GM23338 (cell line): ENCODE results near the gene MPRIP. TPM values are rescaled to one million over a fixed set of nuclear protein-coding genes. Genes with fewer than 3 reads are reported as not detected.

ENCODE experiments used
- ATAC-seq: fragments of 200-7000 bp; cut with Tn5 transposase; 3 replicates; pipeline ENCODE4 v1.9.1; 2020
- DNase-seq: peaks from one replicate; pipeline ENCODE4 v3.0.0-alpha.2; 2015; ENCODE audit warnings: low spot score
- H2AFZ ChIP-seq: fragments of 200-600 bp; sonication (generic); 2 replicates; pipeline ENCODE4 v1.8.0; 2016; ENCODE audit warnings: antibody characterized with exemption, mild to moderate bottlenecking, moderate library complexity
- H3F3A ChIP-seq: fragments of 200-600 bp; sonication (generic); replicated peaks from 2 replicates; pipeline ENCODE4 v1.8.0; 2017; ENCODE audit warnings: antibody characterized with exemption, mixed run types, low read depth
- H3K27ac ChIP-seq: fragments of 200-600 bp; sonication (generic); 2 replicates; pipeline ENCODE4 v1.6.1; 2016; ENCODE audit warnings: low read depth
- H3K27me3 ChIP-seq: fragments of 200-600 bp; sonication (generic); 2 replicates; pipeline ENCODE4 v1.8.0; 2016; ENCODE audit warnings: mild to moderate bottlenecking, mixed run types, moderate library complexity; ENCODE audit not compliant: insufficient read depth
- H3K36me3 ChIP-seq: fragments of 200-600 bp; sonication (generic); 2 replicates; pipeline ENCODE4 v1.8.0; 2016; ENCODE audit warnings: mild to moderate bottlenecking; ENCODE audit not compliant: insufficient read depth
- H3K4me1 ChIP-seq: fragments of 200-600 bp; sonication (generic); 2 replicates; pipeline ENCODE4 v1.8.0; 2016; ENCODE audit warnings: mild to moderate bottlenecking, moderate library complexity; ENCODE audit not compliant: insufficient read depth
- H3K4me2 ChIP-seq: fragments of 200-600 bp; sonication (generic); 2 replicates; pipeline ENCODE4 v1.7.1; 2017; ENCODE audit warnings: mixed run types
- H3K4me3 ChIP-seq: fragments of 200-600 bp; sonication (generic); 2 replicates; pipeline ENCODE4 v1.6.1; 2016; ENCODE audit warnings: mixed run types
- H3K79me2 ChIP-seq: fragments of 200-600 bp; sonication (generic); replicated peaks from 2 replicates; pipeline ENCODE4 v1.8.0; 2017; ENCODE audit warnings: mild to moderate bottlenecking; ENCODE audit not compliant: insufficient read depth
- H3K9me2 ChIP-seq: fragments of 200-600 bp; sonication (generic); 2 replicates; pipeline ENCODE4 v1.8.0; 2017; ENCODE audit not compliant: insufficient read depth
- H4K20me1 ChIP-seq: fragments of 200-600 bp; sonication (generic); replicated peaks from 2 replicates; pipeline ENCODE4 v1.8.0; 2017; ENCODE audit warnings: mild to moderate bottlenecking; ENCODE audit not compliant: insufficient read depth
- H3K27ac Mint-ChIP-seq: 2 replicates; pipeline ENCODE4 v1.8.0; 2020; ENCODE audit warnings: inconsistent platforms, mild to moderate bottlenecking, moderate library complexity, mixed read lengths
- H3K27me3 Mint-ChIP-seq: 3 replicates; pipeline ENCODE4 v1.8.0; 2022; ENCODE audit warnings: low read depth, mild to moderate bottlenecking, moderate library complexity, mixed read lengths, inconsistent platforms; ENCODE audit not compliant: insufficient read depth, poor library complexity
- H3K36me3 Mint-ChIP-seq: 3 replicates; pipeline ENCODE4 v1.8.0; 2021; ENCODE audit warnings: low read depth, mild to moderate bottlenecking, inconsistent platforms, moderate library complexity, mixed read lengths
- H3K4me1 Mint-ChIP-seq: 3 replicates; pipeline ENCODE4 v1.8.0; 2020; ENCODE audit warnings: mild to moderate bottlenecking, inconsistent platforms, mixed read lengths
- H3K4me3 Mint-ChIP-seq: 3 replicates; pipeline ENCODE4 v1.8.0; 2021; ENCODE audit warnings: moderate library complexity, mild to moderate bottlenecking, inconsistent platforms, mixed read lengths
- H3K9me3 Mint-ChIP-seq: 3 replicates; pipeline ENCODE4 v1.8.0; 2020; ENCODE audit warnings: moderate library complexity, mild to moderate bottlenecking, inconsistent platforms, mixed read lengths
- CREB1 ChIP-seq: fragments of 250-450 bp; sonication (Bioruptor Pico); IDR thresholded peaks from 2 replicates; pipeline ENCODE4 v1.5.0; 2020; ENCODE audit warnings: low read depth, mild to moderate bottlenecking, moderate library complexity
- EZH2 ChIP-seq: fragments of 200-600 bp; sonication (generic); IDR thresholded peaks from one replicate; pipeline ENCODE4 v1.8.0; 2017; ENCODE audit warnings: antibody characterized with exemption, mild to moderate bottlenecking, low read depth; ENCODE audit not compliant: unreplicated experiment
- EZH2phosphoT487 ChIP-seq: fragments of 200-600 bp; sonication (generic); IDR thresholded peaks from one replicate; pipeline ENCODE4 v1.8.1; 2018; ENCODE audit warnings: antibody characterized with exemption; ENCODE audit not compliant: unreplicated experiment
- JUNB ChIP-seq: IDR thresholded peaks from one replicate; pipeline ENCODE4 v1.6.1; 2016; ENCODE audit warnings: antibody characterized with exemption; ENCODE audit not compliant: unreplicated experiment
- NANOG ChIP-seq: IDR thresholded peaks from 2 replicates; pipeline ENCODE4 v1.6.1; 2016; ENCODE audit warnings: antibody characterized with exemption, borderline replicate concordance
- POLR2AphosphoS5 ChIP-seq: IDR thresholded peaks from 2 replicates; pipeline ENCODE4 v1.6.1; 2016; ENCODE audit warnings: antibody characterized with exemption, low read depth
- STAT1 ChIP-seq: IDR thresholded peaks from one replicate; pipeline ENCODE4 v1.6.1; 2016; ENCODE audit warnings: antibody characterized with exemption; ENCODE audit not compliant: unreplicated experiment
- ZNF114 ChIP-seq: fragments of 250-450 bp; sonication (Bioruptor Pico); IDR thresholded peaks from 2 replicates; pipeline ENCODE4 v1.5.0; 2020; ENCODE audit warnings: mild to moderate bottlenecking, moderate library complexity
- ZNF331 ChIP-seq: fragments of 250-450 bp; sonication (Bioruptor Pico); IDR thresholded peaks from 2 replicates; pipeline ENCODE4 v1.5.0; 2020; ENCODE audit warnings: low read depth, mild to moderate bottlenecking, moderate library complexity
- polyA plus RNA-seq: library from polyadenylated mRNA; unstranded; fragments of >200 nt; fragmentation: Nextera tagmentation; extraction: Ambion mirVana; gene quantifications from 2 replicates; pipeline ENCODE4 v1.2.1, GENCODE V29; 2016
- total RNA-seq: library from RNA; depleted of rRNA; stranded (reverse); fragments of >200 nt; shearing (Covaris generic); gene quantifications from 2 replicates; pipeline ENCODE4 v1.2.3, GENCODE V29; 2014
- TF ChIP-seq, protein P1 (sequence below): IDR thresholded peaks from one replicate; pipeline ENCODE4 v1.6.1; 2018; ENCODE audit warnings: antibody characterized with exemption; ENCODE audit not compliant: unreplicated experiment
- TF ChIP-seq, protein P2 (sequence below): IDR thresholded peaks from 2 replicates; pipeline ENCODE4 v1.6.1; 2016; ENCODE audit warnings: antibody characterized with exemption
- TF ChIP-seq, protein P3 (sequence below): fragments of 250-450 bp; sonication (Bioruptor Pico); IDR thresholded peaks from 2 replicates; pipeline ENCODE4 v1.5.0; 2020; ENCODE audit warnings: mild to moderate bottlenecking, moderate library complexity
- TF ChIP-seq, protein P4 (sequence below), 2 experiments: fragments of 200-600 bp in 1 of 2; sonication (generic) in 1 of 2; conservative IDR thresholded peaks; 2 replicates each; pipeline versions ENCODE4 v1.5.1 to v1.6.1; 2016 to 2017; ENCODE audit warnings: antibody characterized with exemption in 2 of 2, low read depth in 2 of 2, mild to moderate bottlenecking in 2 of 2, moderate library complexity in 1 of 2

The MPRIP gene
- total and polyA plus RNA-seq, 2 experiments from 2014 or later: 39.3 to 113 TPM

DNA sequence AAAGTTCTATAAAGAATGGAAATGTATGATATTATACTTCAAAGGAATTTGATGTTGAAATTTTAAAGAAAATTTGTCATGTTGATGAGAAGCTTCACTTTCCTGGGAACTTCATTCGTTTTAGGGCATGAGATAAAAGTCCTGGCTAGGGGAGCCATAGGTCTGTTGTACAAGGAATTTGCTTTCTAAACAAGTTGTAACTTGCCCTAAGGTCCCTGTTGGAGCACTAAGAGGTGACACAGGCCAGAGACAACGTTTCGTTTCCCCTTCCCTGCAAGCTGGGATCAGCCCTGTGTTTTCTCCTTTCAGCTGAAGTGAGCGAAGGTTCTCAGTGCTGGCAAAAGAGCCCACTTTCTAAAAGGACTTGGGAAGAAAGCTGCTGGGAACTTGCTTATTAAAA lies 147.3 kb downstream of the MPRIP start:
- H3K4me1 ChIP-seq: no peaks in the 10 kb centered on the region
- no peak overlapping the region for H3K4me2 ChIP-seq
- no peaks in the 10 kb centered on the region for H3K27me3 ChIP-seq
- H3K27ac ChIP-seq: no peak overlapping the region
- ATAC-seq (no peak), DNase-seq (no peak)
- peaks cover 4% of the 10 kb centered on the region; the same call in 1 of the 3 replicates for H3K36me3 Mint-ChIP-seq
- no peaks in the 10 kb centered on the region for H3F3A ChIP-seq
- H4K20me1 ChIP-seq: no peaks in the 10 kb centered on the region
- TF ChIP-seq ZNF331 (CRISPR knock-in tag) (no peak), ZNF114 (no peak), CREB1 (CRISPR knock-in tag) (no peak), NANOG (no peak), STAT1 (no peak), EZH2phosphoT487 (no peak), POLR2AphosphoS5 (no peak), JUNB (no peak), EZH2 (no peak)
- TF ChIP-seq, protein P1, sequence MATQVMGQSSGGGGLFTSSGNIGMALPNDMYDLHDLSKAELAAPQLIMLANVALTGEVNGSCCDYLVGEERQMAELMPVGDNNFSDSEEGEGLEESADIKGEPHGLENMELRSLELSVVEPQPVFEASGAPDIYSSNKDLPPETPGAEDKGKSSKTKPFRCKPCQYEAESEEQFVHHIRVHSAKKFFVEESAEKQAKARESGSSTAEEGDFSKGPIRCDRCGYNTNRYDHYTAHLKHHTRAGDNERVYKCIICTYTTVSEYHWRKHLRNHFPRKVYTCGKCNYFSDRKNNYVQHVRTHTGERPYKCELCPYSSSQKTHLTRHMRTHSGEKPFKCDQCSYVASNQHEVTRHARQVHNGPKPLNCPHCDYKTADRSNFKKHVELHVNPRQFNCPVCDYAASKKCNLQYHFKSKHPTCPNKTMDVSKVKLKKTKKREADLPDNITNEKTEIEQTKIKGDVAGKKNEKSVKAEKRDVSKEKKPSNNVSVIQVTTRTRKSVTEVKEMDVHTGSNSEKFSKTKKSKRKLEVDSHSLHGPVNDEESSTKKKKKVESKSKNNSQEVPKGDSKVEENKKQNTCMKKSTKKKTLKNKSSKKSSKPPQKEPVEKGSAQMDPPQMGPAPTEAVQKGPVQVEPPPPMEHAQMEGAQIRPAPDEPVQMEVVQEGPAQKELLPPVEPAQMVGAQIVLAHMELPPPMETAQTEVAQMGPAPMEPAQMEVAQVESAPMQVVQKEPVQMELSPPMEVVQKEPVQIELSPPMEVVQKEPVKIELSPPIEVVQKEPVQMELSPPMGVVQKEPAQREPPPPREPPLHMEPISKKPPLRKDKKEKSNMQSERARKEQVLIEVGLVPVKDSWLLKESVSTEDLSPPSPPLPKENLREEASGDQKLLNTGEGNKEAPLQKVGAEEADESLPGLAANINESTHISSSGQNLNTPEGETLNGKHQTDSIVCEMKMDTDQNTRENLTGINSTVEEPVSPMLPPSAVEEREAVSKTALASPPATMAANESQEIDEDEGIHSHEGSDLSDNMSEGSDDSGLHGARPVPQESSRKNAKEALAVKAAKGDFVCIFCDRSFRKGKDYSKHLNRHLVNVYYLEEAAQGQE: no peak
- TF ChIP-seq, protein P2, sequence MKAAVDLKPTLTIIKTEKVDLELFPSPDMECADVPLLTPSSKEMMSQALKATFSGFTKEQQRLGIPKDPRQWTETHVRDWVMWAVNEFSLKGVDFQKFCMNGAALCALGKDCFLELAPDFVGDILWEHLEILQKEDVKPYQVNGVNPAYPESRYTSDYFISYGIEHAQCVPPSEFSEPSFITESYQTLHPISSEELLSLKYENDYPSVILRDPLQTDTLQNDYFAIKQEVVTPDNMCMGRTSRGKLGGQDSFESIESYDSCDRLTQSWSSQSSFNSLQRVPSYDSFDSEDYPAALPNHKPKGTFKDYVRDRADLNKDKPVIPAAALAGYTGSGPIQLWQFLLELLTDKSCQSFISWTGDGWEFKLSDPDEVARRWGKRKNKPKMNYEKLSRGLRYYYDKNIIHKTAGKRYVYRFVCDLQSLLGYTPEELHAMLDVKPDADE: no peak
- TF ChIP-seq, protein P3, sequence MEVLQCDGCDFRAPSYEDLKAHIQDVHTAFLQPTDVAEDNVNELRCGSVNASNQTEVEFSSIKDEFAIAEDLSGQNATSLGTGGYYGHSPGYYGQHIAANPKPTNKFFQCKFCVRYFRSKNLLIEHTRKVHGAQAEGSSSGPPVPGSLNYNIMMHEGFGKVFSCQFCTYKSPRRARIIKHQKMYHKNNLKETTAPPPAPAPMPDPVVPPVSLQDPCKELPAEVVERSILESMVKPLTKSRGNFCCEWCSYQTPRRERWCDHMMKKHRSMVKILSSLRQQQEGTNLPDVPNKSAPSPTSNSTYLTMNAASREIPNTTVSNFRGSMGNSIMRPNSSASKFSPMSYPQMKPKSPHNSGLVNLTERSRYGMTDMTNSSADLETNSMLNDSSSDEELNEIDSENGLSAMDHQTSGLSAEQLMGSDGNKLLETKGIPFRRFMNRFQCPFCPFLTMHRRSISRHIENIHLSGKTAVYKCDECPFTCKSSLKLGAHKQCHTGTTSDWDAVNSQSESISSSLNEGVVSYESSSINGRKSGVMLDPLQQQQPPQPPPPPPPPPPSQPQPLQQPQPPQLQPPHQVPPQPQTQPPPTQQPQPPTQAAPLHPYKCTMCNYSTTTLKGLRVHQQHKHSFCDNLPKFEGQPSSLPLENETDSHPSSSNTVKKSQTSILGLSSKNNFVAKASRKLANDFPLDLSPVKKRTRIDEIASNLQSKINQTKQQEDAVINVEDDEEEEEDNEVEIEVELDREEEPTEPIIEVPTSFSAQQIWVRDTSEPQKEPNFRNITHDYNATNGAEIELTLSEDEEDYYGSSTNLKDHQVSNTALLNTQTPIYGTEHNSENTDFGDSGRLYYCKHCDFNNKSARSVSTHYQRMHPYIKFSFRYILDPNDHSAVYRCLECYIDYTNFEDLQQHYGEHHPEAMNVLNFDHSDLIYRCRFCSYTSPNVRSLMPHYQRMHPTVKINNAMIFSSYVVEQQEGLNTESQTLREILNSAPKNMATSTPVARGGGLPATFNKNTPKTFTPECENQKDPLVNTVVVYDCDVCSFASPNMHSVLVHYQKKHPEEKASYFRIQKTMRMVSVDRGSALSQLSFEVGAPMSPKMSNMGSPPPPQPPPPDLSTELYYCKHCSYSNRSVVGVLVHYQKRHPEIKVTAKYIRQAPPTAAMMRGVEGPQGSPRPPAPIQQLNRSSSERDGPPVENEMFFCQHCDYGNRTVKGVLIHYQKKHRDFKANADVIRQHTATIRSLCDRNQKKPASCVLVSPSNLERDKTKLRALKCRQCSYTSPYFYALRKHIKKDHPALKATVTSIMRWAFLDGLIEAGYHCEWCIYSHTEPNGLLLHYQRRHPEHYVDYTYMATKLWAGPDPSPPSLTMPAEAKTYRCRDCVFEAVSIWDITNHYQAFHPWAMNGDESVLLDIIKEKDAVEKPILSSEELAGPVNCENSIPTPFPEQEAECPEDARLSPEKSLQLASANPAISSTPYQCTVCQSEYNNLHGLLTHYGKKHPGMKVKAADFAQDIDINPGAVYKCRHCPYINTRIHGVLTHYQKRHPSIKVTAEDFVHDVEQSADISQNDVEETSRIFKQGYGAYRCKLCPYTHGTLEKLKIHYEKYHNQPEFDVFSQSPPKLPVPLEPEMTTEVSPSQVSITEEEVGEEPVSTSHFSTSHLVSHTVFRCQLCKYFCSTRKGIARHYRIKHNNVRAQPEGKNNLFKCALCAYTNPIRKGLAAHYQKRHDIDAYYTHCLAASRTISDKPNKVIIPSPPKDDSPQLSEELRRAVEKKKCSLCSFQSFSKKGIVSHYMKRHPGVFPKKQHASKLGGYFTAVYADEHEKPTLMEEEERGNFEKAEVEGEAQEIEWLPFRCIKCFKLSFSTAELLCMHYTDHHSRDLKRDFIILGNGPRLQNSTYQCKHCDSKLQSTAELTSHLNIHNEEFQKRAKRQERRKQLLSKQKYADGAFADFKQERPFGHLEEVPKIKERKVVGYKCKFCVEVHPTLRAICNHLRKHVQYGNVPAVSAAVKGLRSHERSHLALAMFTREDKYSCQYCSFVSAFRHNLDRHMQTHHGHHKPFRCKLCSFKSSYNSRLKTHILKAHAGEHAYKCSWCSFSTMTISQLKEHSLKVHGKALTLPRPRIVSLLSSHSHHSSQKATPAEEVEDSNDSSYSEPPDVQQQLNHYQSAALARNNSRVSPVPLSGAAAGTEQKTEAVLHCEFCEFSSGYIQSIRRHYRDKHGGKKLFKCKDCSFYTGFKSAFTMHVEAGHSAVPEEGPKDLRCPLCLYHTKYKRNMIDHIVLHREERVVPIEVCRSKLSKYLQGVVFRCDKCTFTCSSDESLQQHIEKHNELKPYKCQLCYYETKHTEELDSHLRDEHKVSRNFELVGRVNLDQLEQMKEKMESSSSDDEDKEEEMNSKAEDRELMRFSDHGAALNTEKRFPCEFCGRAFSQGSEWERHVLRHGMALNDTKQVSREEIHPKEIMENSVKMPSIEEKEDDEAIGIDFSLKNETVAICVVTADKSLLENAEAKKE (CRISPR knock-in tag): no peak
- TF ChIP-seq, protein P4, sequence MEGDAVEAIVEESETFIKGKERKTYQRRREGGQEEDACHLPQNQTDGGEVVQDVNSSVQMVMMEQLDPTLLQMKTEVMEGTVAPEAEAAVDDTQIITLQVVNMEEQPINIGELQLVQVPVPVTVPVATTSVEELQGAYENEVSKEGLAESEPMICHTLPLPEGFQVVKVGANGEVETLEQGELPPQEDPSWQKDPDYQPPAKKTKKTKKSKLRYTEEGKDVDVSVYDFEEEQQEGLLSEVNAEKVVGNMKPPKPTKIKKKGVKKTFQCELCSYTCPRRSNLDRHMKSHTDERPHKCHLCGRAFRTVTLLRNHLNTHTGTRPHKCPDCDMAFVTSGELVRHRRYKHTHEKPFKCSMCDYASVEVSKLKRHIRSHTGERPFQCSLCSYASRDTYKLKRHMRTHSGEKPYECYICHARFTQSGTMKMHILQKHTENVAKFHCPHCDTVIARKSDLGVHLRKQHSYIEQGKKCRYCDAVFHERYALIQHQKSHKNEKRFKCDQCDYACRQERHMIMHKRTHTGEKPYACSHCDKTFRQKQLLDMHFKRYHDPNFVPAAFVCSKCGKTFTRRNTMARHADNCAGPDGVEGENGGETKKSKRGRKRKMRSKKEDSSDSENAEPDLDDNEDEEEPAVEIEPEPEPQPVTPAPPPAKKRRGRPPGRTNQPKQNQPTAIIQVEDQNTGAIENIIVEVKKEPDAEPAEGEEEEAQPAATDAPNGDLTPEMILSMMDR (conservative IDR thresholded peaks at IDR 0.05; ENCODE audit: low read depth in 2 of 2): no peak
- no peak overlapping the region for H3K4me3 Mint-ChIP-seq
- no peak overlapping the region for H3K27ac Mint-ChIP-seq
- H2AFZ ChIP-seq: no peak overlapping the region
- no peaks in the 10 kb centered on the region for H3K9me2 ChIP-seq
- H3K36me3 ChIP-seq: no peaks in the 10 kb centered on the region
- H3K4me1 Mint-ChIP-seq: peaks cover 18% of the 10 kb centered on the region
- no peaks in the 10 kb centered on the region for H3K9me3 Mint-ChIP-seq
- H3K27me3 Mint-ChIP-seq: peaks cover 5% of the 10 kb centered on the region
- no peak overlapping the region for H3K4me3 ChIP-seq
- no peaks in the 10 kb centered on the region for H3K79me2 ChIP-seq
